HG02885 (cell line): ENCODE measurements around the gene ANXA4.

Experiments used
- ATAC-seq: cut with Tn5 transposase; IDR thresholded peaks from one replicate; pipeline ENCODE4 v1.9.1; 2021; ENCODE audit warnings: mild to moderate bottlenecking; ENCODE audit not compliant: unreplicated experiment, poor library complexity

Gene ANXA4

DNA sequence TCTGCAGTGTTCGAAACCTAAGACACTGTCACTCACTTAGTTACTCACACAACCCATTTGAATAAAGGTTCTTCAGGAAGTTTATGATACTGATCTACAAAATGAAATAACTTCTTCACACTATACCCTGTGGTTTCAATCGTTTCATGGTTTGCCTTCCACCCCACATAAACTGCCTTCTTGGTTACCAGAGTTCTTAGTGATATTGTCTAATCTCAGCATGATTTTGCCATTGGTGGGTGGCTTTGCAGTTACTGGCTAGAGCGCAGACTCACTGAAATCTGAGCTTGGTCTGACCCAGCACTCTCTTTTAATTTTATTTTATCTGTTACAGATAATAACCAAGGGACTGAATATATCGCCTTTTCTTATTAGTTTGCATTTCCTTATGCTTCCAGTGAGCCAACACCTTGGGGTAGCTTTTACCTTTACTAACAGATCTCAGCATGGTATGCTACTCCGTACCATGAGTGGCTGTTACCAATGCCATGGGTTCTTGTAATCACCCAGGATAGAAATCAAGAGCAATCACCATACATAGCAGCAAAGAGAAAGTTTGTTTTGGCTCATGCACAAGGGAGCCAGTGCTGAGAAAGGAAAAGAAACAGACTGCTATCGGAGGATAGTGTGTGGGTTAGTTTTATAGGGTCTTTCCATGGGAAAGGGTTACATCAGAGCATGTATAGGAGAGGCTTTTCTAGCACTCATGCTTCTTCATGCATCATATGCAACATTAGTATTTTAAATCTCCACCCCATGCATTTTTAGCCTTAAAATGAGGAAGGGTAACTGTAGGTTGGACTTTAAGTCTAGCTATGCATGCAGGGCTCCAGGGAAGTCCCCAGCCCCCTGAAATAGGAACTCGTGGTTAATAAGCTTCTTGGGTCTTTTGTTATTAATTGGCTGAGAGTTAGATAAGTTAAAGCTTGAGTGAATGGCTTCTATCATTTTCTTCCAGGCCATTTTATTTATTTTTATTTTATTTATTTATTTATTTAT lies 33.3 kb downstream of the ANXA4 start:
- ATAC-seq = no peak

DNA sequence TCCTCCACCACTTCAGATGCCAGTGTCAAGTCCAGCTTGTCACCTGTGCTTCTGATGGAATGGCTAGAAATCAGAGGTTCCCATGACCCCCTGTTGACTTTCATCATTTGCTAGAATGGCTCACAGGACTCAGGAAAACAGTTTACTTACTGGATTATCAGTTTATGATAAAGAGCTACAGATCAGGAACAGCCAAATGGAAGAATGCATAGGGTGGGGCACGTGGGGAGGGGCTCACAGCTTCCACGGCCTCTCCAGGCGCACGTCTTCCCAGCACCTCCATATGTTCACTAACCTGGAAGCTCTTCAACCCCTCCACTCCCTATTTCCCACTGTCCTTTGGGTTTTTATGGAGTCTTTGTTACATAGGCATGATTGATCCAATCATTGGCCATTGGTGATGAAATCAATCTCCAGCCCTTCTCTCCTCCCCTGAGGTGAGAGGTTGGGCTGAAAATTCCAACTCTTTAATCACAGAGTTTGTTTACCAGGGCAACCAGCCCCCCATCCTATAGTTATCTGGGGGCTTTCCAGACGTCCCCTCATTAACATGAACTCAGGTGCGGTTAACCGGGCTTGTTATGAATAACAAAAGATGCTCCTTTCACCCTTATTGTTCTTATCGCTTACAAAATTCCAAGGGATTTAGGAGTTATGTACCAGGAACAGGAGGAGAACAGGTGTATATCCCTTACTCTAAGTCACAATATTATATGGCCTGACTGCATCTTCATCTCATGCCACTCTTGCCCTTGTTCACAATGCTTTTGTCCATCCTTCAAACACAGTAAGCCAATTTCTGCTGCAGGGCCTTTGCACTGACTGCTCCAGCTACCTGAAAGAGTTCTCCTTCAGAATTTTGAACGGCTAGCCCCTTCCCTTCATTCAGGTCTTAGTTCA lies 35.2 kb downstream of the ANXA4 start:
- ATAC-seq = no peak

DNA sequence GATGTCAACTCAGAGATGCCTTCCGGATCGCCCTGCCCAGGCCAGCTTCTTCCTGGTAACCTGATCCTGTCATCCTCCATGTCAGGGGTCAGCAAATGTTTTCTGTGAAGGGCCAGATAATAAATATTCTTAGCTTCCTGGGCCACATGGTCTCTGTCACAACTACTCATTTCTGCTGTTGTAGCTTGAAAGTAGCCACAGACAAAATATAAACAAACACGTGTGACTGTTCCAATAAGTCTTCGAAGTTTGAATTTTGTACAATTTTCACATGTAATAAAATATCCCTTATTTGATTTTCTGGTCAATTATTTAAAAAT lies 35.8 kb downstream of the ANXA4 start:
- ATAC-seq = no peak

DNA sequence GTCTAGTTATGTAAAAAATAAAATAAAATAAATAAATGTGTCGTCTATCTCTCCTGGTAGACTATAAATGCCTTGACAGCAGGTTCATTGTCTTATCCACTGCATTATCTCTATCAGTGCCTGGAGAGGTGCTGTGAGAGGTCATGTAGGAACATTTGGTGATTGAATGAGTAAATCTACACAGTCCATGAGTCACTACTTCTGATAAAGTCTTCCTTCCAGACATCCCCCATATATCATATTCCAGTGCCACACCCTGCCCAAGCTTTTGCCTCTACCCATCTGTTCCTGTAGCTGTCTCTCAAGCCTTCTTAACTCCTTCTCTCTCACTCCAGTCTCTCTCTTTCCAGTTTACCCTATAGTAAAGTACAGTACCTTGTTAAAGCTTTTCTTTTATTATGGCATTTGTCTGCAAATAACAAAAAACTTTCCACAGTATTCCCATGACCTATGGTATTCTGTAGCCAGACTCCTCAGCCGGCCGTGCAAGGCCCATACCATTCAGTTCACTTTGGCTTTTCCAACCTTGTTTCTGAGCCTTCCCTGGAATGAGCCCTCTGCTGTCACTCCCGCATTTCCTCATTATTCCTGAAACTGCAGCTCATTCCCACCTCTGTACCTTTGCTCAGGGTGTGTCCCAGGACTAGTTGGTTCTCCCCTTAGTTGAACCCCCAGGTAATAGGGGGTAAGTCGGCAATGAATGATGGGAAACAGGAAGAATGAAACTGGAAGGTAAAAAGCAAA lies 37.5 kb downstream of the ANXA4 start:
- no peak for ATAC-seq

DNA sequence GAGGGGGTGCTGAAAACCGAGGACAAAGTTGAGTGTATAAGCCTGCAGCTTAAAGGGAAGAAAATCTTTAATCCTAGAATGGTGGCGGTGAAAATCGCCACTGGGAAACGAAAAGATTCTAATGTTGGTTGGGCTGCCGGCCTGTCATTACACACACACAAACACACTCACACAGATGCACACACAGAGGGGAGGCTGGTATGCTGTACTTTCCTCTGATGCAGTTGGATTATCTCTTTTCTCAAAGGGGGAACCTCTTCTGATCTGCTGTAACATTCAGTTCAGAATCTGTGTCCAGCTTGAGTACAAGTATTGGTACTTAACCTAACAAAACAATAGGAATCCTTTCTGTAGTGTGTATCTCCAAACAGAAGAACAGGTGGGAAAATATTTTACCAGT lies 39.0 kb downstream of the ANXA4 start:
- ATAC-seq = no peak

DNA sequence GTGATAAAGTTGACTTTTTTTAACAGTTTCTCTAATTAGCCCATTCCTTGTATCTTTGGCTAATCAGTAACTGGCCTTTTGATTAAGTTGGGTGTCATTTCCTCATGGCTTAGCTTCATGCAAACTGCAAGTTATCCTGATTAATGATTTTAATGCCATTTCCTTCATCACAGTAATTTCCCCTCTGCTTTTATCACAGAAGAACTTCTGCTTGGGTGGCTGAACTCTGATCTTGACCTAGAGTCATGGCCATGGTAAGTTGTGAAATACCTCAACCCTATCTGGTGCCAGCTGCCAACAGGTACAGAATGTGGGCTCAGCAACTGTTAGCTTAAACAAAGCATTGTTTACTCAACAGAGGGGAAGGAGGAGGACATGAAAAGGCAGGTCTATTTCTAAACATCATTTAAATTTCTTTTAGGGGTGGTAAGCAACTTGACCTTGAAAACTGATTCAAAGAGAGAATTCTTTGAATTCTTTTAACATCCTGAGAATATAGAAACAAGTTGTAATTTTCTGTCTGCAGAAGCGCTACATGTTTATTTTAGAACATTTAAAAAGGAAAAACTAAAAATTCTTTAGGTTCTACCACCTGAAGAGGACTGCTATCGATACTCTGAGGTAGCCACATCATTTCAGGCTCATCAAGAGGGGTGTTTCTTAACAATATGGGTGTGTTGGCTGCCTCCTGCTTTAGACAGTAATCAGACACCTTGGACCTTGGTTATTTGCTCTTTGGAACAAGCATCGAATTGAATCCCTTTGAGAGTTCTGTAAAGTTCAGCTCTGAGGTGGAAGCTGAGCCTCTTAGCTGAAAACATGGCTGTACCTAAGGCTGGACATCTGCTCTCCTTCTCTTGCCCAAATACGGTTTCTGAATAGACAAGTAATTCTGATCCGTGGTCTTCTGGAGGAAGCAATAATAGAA lies 39.7 kb downstream of the ANXA4 start:
- no peak for ATAC-seq

DNA sequence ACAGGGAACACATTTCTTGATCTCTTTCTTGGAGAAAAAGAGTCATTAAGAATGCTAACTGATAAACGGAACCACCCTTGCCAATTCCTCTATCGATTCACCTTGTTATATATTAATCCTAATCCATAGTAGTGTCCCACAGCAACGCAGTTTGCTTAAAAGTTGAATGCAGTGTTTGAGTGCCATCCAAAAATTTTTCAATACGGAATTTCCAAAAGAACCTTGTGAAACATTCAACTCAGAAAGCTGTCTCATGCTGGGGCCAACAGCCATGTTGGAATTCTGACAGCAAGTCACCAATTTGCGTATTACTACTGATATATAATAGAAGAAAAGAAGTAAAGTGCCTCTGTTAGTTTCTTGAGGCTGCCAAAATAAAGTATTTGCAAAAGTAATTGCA lies 42.3 kb downstream of the ANXA4 start:
- no peak for ATAC-seq

DNA sequence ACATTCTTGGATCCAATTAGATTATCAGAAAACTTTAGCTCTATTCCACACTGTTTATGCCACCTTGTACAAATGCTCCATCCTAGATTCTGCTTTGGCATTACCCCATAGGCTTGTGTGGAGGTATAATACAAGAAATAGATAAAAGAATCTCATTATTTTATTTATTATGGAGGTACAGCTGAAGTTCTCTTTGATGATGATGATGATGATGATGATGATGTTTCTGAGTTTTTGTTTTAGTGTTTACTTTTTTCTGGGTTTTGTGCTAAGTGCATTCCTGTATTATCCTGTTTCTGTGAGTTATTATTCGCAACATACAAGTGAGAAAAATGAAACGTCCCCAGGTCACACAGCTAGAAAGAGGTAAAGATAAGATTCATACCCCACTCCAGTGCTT lies 43.4 kb downstream of the ANXA4 start:
- ATAC-seq = no peak

DNA sequence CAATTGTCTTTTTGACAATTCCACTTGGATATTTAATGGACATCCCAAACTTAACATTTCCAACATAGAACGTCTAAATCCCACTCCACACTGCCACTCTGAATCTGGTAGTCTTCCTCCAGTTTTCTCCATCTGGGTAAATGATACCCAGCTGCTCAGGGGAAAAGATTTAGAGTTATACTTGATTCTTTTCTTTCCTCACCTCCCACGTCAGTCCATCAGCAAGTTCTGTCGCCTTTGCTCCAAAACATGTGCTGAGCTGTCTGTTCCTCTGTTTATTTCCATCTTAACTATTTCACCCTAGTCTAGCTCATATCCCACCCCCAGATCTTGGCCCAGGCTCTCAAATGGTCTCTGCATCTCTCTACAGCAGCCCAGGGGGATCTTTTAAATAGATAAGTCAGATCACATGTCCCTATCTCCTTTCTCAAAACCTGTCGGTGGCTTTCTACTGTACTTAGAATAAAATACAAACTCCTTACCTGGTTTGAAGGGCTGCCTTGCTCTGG lies 44.2 kb downstream of the ANXA4 start:
- no peak for ATAC-seq

DNA sequence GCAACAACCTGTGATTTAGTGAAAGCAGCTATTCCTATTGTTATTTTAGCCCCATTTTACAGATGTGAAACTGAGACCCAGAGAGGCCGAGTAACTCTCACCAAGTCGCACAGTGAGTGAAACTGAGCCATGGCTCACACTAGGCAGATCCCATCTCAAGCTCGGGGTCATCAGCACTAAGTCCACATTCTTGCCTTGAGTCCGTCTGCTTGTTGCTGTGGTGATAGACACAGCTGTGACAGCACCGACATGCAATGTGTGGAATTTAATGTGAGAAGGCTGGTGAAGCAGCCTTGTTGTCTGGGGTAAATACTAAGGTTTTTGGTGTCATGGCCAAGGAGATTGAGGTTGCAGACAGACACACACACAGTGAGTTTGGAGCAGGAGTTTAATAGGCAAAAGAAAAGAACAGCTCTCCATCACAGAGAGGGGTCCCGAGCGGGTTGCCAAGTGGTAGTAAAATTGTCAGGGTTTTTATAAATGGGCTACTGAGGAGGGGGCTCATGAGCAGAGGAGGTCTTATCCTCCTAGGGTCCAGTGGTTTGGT lies 47.3 kb downstream of the ANXA4 start:
- peak; percentile 61 for ATAC-seq

DNA sequence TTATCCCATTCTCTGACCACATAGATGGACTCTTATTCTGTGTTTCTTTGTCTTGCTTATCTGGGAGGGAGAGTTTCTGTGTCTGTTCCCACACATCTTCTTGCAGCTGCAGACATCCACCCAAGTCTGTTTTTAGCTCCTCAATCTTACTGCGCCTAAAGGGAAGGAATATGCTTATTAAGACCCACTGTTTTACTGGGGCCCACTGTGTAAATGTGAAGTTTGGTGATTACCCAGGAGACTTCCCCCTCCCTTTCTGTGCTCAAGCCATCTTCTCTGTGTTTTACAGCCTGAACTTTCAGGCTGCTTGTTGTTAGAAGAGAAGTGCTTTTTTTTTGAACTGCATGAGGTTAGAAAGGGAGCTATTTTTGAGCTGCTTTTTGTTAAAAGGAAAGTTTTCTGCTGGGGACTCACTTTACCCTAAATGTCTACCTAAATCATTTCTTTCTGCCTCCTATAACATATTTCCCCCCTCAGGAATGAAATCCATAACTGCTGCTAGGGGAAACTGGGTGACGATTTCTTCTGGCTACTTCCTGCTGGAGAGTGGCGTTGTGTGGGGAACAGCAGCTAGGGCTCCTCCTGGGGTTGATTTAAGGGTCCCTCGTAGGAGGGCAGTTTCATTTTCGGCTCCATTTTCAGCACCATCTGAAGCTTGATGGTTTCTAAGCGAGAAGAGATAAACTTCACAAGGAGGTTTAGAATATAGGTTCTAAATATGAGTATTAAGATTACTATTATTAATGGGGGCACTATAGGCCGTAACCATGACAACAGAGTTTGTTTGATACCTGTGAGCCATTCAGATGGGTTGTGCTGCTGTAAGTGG lies 48.1 kb downstream of the ANXA4 start:
- peak; percentile 57 for ATAC-seq

DNA sequence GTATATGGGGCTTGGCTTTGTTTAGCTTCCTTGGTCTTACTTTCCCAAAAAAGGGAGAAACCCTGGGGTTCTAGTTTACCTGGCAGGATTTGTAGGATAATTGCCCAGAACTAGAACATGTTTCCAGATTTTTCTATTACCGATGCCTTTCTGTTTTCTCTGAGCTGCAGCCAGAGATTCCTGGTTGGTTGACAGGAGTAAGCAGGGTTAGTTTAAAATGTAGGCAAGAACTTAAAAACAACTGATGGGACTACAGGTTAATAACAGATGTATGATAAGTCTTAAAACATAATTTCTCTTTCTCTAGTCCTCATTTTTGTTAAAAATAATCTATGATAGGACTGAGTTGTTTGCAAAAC lies 48.6 kb downstream of the ANXA4 start:
- ATAC-seq = no peak

DNA sequence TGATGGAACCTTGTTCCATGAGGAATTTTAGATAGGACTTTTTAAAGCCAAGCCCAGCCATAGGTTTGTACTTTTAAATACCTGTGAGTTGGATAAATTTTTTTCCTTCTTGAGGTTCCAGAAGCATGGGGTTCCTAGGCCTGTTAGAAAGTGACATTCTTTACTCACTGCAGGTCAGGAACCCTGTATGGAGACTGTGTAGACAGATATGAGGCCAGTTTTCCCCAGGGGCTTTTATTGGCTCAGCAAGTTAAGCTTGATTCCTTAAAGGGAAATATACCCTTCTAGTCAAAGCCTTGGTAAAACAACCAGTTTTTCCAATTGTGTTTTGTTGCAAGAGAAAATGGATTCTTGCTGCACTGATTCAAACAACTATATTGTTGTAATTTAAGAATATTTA lies 49.1 kb downstream of the ANXA4 start:
- ATAC-seq = no peak

DNA sequence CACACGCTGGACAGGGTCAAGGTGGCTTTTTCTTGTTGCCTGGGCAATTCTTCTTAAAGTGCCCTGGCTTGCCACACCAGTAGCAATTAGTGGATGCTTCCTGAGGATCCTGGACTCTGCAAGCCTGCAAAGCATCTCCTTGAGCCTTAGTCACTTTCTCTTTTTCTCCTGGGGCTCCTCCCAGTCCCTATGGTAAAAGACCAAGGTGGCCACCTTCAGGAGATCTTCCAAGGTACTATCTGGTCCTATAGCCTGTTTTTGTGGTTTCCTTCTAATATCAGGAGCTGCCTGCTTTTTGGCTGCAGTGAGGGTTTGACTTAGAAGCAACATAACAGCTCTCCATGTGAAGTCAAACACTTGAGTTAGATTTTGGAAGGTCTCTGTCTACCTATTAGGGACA lies 54.2 kb downstream of the ANXA4 start:
- ATAC-seq = no peak

DNA sequence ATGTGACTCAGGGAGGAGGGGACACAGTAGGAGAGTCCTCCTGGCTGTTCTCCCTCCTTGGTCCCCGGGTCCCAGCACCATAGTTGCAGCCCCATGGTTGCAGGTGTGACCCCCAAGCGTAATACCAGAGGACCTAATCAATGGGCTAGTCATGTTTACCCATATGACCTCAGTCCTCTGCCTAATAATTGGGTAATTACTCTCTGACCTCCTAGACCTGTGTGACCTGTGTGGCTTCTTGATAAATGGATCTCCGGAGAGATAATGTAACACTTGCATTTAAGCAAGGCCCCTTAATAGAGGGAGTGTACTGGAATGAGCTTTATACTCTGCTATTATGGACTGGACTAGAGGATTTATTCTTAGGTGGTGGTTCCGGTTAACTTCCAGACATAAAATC lies 55.3 kb downstream of the ANXA4 start:
- ATAC-seq = no peak

DNA sequence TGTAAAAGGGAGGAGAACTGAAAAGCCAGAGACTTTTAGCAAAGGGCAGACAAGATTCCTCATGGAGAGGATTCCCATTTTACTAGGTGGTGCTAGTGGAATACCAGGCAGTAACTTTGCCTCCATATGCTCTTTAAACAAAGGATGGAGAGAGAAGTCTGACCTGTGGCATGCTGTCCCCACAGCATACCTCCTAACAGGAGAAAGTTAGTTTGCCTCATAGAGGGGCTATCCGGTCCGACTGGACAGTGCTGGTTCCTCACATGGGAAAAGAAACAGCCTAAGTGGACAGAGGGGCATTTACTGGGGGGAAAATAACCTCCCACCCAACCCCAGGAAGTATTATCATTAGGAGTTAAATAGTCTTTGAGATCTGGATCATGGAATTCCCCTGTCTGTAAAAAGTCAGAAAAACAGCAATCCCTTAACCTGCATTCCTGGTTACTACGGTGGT lies 55.9 kb downstream of the ANXA4 start:
- no peak for ATAC-seq

DNA sequence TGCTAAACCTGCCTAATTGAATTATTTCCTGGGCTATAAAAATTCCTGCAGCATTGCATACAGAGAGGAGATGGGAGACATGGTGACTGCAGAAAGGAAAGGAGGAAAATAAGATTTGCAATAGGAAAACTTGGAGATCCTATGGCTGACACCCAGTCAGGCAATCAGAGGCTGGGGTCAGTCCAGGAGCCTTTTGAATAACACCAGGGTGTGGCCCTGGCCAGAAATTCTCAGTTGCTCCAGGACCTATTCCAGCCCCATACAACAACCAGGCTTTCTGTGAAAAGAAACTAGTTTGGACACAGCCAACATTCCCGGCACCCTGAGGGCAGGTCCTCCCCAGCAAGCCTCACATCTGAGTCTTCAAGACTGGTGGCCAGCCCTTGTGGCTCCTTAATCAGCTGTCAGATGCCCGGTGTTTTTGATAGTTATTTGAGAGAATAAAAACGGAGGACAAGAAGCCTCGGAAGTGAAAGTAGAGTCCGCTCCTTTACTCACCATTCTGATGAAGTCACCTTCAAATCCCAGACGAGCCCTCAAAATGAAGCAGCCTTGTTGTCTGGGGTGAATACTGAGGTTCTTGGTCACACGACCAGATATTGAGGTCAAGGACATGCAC lies 56.5 kb downstream of the ANXA4 start:
- peak; percentile 20 for ATAC-seq
